K562 (cell line): ENCODE data around the gene ERVFRD-1. TPM values are rescaled to one million over a fixed set of nuclear protein-coding genes. Genes with fewer than 3 reads are reported as not detected.
A peak's percentile ranks its signal among the peaks of the same experiment; 100 is the strongest.

ENCODE experiments used
- AFF1 ChIP-seq, 2 experiments: fragments of 450-650 bp; IDR thresholded peaks; 2 replicates each; pipeline ENCODE4 v1.6.1; 2018; ENCODE audit warnings: mild to moderate bottlenecking in 2 of 2, low read depth in 1 of 2; ENCODE audit not compliant: partially characterized antibody in 2 of 2
- ARID3B ChIP-seq: fragments of 250-450 bp; sonication (Bioruptor Pico); IDR thresholded peaks from 2 replicates; pipeline ENCODE4 v1.4.0; 2020; ENCODE audit warnings: borderline replicate concordance
- COPS2 ChIP-seq: fragments of 450-650 bp; conservative IDR thresholded peaks from 2 replicates; pipeline ENCODE4 v1.6.1; 2016; ENCODE audit warnings: mild to moderate bottlenecking, moderate library complexity
- PHF8 ChIP-seq: fragments of 200-600 bp; sonication (generic); IDR thresholded peaks from 2 replicates; pipeline ENCODE4 v1.6.1; 2012; ENCODE audit warnings: mixed run types, mild to moderate bottlenecking, inconsistent platforms, low read length, moderate library complexity, borderline replicate concordance
- ZNF174 ChIP-seq: fragments of 250-450 bp; sonication (Bioruptor Pico); IDR thresholded peaks from 2 replicates; pipeline ENCODE4 v1.4.0; 2020; ENCODE audit warnings: mild to moderate bottlenecking
- polyA plus RNA-seq, 8 experiments: library from polyadenylated mRNA; depleted of rRNA in 4 of 8; stranded (reverse) in 5 of 8; unstranded in 3 of 8; fragments of >200 nt; fragmentation: Nextera tagmentation in 2 of 8; fragmentation: Illumina TruSeq in 1 of 8; extraction: Ambion mirVana in 2 of 8; extraction: Trizol in 1 of 8; gene quantifications; 2 replicates each; pipeline versions ENCODE4 v1.2.1 to v1.2.3, GENCODE V29; 2011 to 2014; ENCODE audit warnings: inconsistent platforms in 1 of 8, missing spikeins in 1 of 8
- total RNA-seq, 7 experiments: library from RNA; depleted of rRNA in 6 of 7; stranded (reverse); fragments of >200 nt in 6 of 7; fragmentation: Illumina TruSeq in 2 of 7; extraction: Trizol in 2 of 7; gene quantifications; 2 replicates each; pipeline versions ENCODE4 v1.2.1 to v1.2.3, GENCODE V29; 2011 to 2021; ENCODE audit warnings: low replicate concordance in 1 of 7

Gene ERVFRD-1
- total and polyA plus RNA-seq, 9 of the 15 experiments (the other 6 are each of a cell fraction or from before 2014, with no cell fraction given): 0.05 to 0.14 (median 0.09) TPM; not detected in 2

- TF ChIP-seq PHF8 (peak; percentile 60; the same call in 1 of the 2 replicates), ZNF174 (CRISPR knock-in tag) (no peak), COPS2 (no peak), ARID3B (0 out of 2 replicates have a peak, but pooled peaks have one; percentile 3), AFF1 (IDR thresholded peaks at IDR 0.05; ENCODE audit: low read depth in 1 of 2, partially characterized antibody in 2 of 2) (peak in 1 of 2 experiments; percentile 16)
Observed at GRCh38 chr6:11093376-11093625, 18.2 kb downstream of the ERVFRD-1 start (continued).
